LHCN-M2 (cell line): ENCODE data around the gene SENP6. TPM values are rescaled to one million over a fixed set of nuclear protein-coding genes. Genes with fewer than 3 reads are reported as not detected.
"Not testable (repeated sequence)": the region's sequence is repeated elsewhere in the genome, so short reads cannot be mapped to it uniquely, and the experiment has no call there.

Experiments used
- DNase-seq: peaks from one replicate; pipeline ENCODE4 v3.0.0-alpha.2; 2012; ENCODE audit warnings: low read depth
- total RNA-seq: library from RNA; depleted of rRNA; stranded (reverse); fragments of >200 nt; gene quantifications from 2 replicates; pipeline ENCODE4 v1.2.3, GENCODE V29; 2014

The SENP6 gene
- total RNA-seq, 1 experiment from 2014 or later = 53.2 TPM

DNA sequence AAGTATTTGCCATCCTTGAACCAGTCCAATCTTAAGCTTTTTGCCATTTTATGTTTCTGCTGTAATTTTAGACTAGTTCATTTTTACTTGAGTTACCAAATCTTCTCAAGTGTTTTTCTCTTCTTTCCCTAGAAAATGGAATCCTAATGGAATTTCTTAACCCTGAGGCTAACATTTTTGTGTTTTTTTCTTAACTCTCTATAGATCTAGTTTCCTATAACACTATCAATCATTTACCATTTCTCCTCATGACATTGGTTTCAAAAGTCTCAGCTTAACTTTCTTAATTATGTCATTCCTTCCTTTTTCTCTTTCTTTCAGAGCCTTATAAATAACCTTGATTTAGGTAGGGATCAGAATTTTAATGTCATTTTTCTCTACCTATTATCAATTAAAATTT lies 54.8 kb downstream of the SENP6 start:
- DNase-seq = no peak

DNA sequence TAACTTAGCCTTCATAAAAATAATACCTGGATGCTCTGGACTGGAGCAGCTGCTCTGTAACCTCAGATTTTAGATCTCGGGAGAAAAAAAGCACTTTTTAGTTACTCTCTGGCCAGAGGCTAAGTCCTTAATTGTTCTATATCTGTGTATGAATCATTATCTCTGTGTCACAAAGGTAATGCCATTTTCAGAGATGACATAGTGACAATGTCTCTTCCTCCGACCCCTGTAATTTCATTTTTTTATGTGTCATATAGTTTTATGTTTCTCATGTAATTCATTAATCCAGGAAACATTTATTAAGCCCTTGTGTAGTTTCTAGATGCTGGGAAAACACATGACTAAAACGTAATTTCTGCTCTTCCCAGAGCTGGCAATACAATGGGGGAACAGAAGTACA lies 55.6 kb downstream of the SENP6 start:
- DNase-seq = no peak

DNA sequence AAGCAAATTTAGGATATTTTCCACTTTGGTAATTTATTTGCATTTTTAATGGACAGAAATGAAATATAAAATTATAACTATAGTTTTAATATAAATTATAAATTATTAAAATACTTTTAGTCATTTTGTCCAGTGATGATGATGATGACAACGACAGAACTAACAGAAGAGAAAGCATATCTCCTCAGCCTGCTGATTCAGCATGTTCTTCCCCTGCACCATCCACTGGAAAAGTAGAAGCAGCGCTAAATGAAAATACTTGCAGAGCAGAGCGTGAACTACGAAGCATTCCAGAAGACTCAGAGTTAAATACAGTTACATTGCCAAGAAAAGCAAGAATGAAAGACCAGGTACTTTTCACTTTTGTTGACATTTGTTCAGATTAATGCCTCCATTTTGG lies 64.9 kb downstream of the SENP6 start:
- no peak for DNase-seq

GRCh38 chr6:75673884-75674283 lies 72.2 kb downstream of the SENP6 start:
- DNase-seq = no peak

- DNase-seq = no peak
These were observed 74.7 kb downstream of the SENP6 start for GRCh38 chr6:75676377-75676776.

DNA sequence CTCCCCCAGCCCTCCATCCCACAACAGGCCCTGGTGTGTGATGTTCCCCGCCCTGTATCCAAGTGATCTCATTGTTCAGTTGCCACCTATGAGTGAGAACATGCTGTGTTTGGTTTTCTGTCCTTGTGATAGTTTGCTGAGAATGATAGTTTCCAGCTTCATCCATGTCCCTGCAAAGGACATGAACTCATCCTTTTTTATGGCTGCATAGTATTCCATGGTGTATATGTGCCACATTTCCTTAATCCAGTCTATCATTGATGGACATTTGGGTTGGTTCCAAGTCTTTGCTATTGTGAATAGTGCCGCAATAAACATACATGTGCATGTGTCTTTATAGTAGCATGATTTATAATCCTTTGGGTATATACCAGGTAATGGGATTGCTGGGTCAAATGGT lies 80.9 kb downstream of the SENP6 start:
- DNase-seq = not testable (repeated sequence)

DNA sequence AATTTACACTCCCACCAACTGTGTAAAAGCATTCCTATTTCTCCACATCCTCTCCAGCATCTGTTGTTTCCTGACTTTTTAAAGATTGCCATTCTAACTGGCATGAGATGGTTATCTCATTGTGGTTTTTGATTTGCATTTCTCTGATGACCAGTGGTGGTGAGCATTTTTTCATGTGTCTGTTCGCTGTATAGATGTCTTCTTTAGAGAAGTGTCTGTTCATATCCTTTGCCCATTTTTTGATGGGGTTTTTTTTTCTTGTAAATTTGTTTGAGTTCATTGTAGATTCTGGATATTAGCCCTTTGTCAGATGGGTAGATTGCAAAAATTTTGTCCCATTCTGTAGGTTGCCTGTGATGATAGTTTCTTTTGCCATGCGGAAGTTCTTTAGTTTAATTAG lies 81.3 kb downstream of the SENP6 start:
- DNase-seq = not testable (repeated sequence)

DNA sequence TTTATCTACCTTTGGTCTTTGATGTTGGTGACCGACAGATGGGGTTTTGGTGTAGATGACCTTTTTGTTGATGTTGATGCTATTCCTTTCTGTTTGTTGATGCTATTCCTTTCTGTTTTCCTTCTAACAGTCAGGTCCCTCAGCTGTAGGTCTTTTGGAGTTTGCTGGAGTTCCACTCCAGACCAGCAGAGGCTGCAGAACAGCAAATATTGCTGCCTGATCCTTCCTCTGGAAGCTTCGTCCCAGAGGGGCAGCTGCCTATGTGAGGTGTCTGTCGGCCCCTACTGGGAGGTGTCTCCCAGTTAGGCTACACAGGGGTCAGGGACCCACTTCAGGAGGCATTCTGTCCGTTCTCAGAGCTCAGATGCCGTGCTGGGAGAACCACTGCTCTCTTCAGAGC lies 85.9 kb downstream of the SENP6 start:
- DNase-seq = not testable (repeated sequence)

- not testable (repeated sequence) for DNase-seq
These were observed 86.3 kb downstream of the SENP6 start for GRCh38 chr6:75687937-75688336.

DNA sequence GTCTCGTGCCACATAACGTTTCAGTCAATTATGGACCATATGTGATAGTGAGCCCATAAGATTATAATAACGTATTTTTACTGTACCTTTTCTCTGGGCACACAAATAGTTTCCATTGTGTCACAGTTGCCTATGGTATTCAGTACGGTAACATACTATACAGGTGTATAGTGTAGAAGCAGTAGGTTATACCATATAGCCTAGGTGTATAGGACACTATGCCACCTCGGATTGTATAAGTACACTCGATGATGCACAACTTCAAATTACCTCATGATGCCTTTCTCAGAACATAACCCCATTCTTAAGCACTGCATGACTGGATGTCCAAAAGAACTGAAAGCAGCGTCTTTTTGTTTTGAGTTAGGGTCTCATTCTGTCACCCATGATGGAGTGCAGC lies 87.9 kb downstream of the SENP6 start:
- no peak for DNase-seq

GRCh38 chr6:75691012-75691411 lies 89.3 kb downstream of the SENP6 start:
- DNase-seq = peak; percentile 13

GRCh38 chr6:75693534-75693933 lies 91.9 kb downstream of the SENP6 start:
- DNase-seq = peak; percentile 56

DNA sequence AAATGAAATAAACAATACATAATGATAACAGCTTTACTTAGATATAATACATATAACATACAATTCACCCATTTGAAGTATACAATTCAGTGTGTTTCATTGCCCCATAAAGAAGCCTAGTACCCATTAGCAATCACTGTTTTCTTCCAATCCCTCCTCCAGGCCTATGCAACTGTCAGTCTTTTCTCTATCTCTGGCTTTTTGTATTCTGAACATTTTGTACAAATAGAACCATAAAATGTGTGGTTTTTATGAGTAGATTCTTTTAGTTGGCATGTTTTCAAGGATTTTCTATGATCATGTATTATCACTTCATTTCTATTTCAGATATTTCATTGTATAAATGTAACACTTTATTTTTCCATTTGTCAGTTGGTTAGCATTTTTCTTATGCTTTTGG lies 92.7 kb downstream of the SENP6 start:
- peak; percentile 47 for DNase-seq

DNA sequence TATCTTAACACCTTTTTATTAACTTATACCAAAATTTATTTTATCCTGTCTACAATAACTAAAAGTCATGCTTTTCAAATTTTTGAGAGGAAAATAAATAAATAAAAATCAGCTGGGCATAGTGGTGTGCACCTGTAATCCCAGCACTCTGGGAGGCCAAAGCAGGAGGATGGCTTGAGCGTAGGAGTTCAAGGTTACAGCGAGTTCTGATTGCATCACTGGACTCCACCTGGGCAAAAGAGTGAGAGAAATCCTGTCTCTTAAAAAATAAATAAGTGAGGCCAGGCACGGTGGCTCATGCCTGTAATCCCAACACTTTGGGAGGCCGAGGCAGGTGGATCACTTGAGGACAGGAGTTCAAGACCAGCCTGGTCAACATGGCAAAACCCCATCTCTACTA lies 106.7 kb downstream of the SENP6 start:
- DNase-seq = not testable (repeated sequence)

GRCh38 chr6:75711173-75711572 lies 109.5 kb downstream of the SENP6 start:
- no peak for DNase-seq

- no peak for DNase-seq
These were observed 117.5 kb downstream of the SENP6 start for GRCh38 chr6:75719133-75719532.

DNA sequence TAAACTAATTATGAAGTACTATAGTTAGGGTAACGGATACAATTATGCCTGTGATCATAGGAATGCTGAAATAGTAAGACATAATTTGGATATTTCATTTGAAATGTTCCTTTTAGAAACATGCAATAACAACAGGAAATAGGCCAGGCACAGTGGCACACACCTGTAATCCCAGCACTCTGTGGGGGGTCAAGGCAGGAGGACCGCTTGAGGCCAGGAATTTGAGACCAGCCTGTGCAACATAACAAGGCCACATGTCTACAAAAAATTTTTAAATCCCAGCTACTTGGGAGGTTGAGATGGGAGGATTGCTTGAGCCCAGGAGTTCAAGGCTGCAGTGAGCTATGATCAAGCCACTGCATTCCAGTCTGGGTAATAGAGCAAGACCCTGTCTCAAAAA lies 121.7 kb downstream of the SENP6 start:
- no peak for DNase-seq

- no peak for DNase-seq
These were observed 125.5 kb downstream of the SENP6 start for GRCh38 chr6:75727206-75727605.

DNA sequence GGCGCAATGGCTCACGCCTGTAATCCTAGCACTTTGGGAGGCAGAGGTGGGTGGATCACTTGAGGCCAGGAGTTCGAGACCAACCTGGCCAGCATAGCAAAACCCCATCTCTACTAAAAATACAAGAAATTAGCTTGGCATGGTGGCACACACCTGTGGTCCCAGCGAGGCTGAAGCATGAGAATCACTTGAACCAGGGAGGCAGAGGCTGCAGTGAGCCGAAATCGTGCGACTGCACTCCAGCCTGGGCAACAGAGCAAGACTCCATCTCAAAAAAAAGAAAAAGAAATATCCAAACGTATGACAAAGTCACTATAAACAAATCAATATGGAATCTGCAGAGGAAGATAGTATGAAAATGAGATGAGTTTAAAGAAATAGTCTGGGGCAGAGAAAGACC lies 129.3 kb downstream of the SENP6 start:
- not testable (repeated sequence) for DNase-seq

GRCh38 chr6:75735491-75736186 lies 134.0 kb downstream of the SENP6 start:
- DNase-seq = no peak

DNA sequence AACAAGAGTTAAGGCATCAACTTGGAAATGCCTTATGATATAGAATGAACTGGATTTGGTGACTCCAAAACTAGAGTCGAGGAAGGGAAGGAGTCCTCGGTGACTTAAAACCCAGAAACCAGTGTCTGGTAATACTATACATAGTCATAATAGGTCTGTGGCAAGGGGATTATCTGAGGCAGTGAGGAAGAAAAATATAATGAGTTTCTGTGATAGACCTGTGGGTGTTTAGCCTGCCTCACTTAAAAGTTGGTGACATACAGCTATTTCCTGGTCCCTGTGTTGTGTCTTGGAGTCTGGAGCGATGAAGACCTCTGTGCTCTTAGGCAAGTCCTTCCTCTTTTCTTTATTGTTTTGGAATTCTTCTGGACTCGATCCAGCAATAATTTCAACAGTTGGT lies 142.3 kb downstream of the SENP6 start:
- no peak for DNase-seq

GRCh38 chr6:75745404-75745803 lies 143.7 kb downstream of the SENP6 start:
- DNase-seq = no peak

DNA sequence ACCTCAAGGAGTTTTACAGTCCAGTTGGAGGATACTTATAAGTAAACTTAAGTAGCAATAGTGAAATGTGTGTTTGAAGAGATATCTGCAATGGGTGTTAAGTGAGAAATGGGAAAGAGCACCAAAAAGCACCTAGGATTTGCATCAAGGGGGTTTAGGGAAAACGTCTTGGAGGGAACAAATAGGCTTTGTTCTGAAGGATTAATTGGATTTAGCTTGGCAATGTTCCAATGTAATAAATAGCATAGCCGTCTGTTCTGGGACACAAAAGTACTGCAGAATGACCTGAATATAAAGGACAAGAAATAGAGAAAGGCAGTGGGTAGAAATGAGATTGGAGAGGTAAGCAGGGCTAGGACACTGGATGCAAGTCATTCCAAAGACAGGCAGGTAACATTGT lies 144.5 kb downstream of the SENP6 start:
- DNase-seq = no peak
